Hepatocyte (in vitro differentiated cells): ENCODE measurements around the gene VRK3. TPM values are rescaled to one million over a fixed set of nuclear protein-coding genes. Genes with fewer than 3 reads are reported as not detected.

Experiments used
- DNase-seq: peaks from one replicate; pipeline ENCODE4 v3.0.0-alpha.2; 2016; ENCODE audit warnings: low spot score
- H2AFZ ChIP-seq: fragments of 200-600 bp; sonication (generic); 2 replicates; pipeline ENCODE4 v1.6.0; 2016; ENCODE audit warnings: antibody characterized with exemption, mild to moderate bottlenecking
- H3K27ac ChIP-seq: fragments of 200-600 bp; sonication (generic); 2 replicates; pipeline ENCODE4 v1.5.1; 2016; ENCODE audit warnings: mild to moderate bottlenecking
- H3K27me3 ChIP-seq: fragments of 200-600 bp; sonication (generic); 2 replicates; pipeline ENCODE4 v1.6.1; 2016
- H3K36me3 ChIP-seq: fragments of 200-600 bp; sonication (generic); replicated peaks from 2 replicates; pipeline ENCODE4 v1.5.1; 2016; ENCODE audit warnings: low read depth; ENCODE audit not compliant: insufficient read depth
- H3K4me1 ChIP-seq: fragments of 200-600 bp; sonication (generic); 2 replicates; pipeline ENCODE4 v1.5.1; 2016; ENCODE audit warnings: mild to moderate bottlenecking, moderate library complexity; ENCODE audit not compliant: insufficient read depth
- H3K4me2 ChIP-seq: fragments of 200-600 bp; sonication (generic); 2 replicates; pipeline ENCODE4 v1.6.0; 2016
- H3K4me3 ChIP-seq: fragments of 200-600 bp; sonication (generic); 2 replicates; pipeline ENCODE4 v1.5.1; 2016; ENCODE audit warnings: mild to moderate bottlenecking
- H3K79me2 ChIP-seq: fragments of 200-600 bp; sonication (generic); 2 replicates; pipeline ENCODE4 v1.6.0; 2017; ENCODE audit warnings: mild to moderate bottlenecking
- H3K9me2 ChIP-seq: fragments of 200-600 bp; sonication (generic); replicated peaks from 2 replicates; pipeline ENCODE4 v1.6.0; 2017; ENCODE audit warnings: mild to moderate bottlenecking; ENCODE audit not compliant: insufficient read depth
- H3K9me3 ChIP-seq: fragments of 200-600 bp; sonication (generic); 2 replicates; pipeline ENCODE4 v1.5.1; 2016; ENCODE audit warnings: low read depth, mild to moderate bottlenecking
- H4K20me1 ChIP-seq: fragments of 200-600 bp; sonication (generic); 2 replicates; pipeline ENCODE4 v1.6.0; 2016; ENCODE audit warnings: mild to moderate bottlenecking; ENCODE audit not compliant: insufficient read depth, poor library complexity, severe bottlenecking
- EZH2 ChIP-seq: fragments of 200-600 bp; sonication (generic); IDR thresholded peaks from 2 replicates; pipeline ENCODE4 v1.6.1; 2016; ENCODE audit warnings: antibody characterized with exemption, mild to moderate bottlenecking, borderline replicate concordance
- EZH2phosphoT487 ChIP-seq: fragments of 200-600 bp; sonication (generic); IDR thresholded peaks from one replicate; pipeline ENCODE4 v1.6.1; 2018; ENCODE audit warnings: antibody characterized with exemption, mild to moderate bottlenecking, low read depth, moderate library complexity; ENCODE audit not compliant: unreplicated experiment, severe bottlenecking
- WGBS: methylation state at CpG from one replicate; pipeline ENCODE4 v1.1.6; 2016; ENCODE audit warnings: low lambda C conversion rate; ENCODE audit errors: missing lambda C conversion rate; 5-methylcytosine and 5-hydroxymethylcytosine counted together
- polyA plus RNA-seq: library from polyadenylated mRNA; unstranded; fragments of >200 nt; fragmentation: Nextera tagmentation; extraction: Ambion mirVana; gene quantifications from 2 replicates; pipeline ENCODE4 v1.2.1, GENCODE V29; 2016
- total RNA-seq: library from RNA; depleted of rRNA; stranded (reverse); fragments of >200 nt; gene quantifications from 2 replicates; pipeline ENCODE4 v1.2.3, GENCODE V29; 2014
- TF ChIP-seq, protein P1 (sequence below): fragments of 200-600 bp; sonication (generic); IDR thresholded peaks from 2 replicates; pipeline ENCODE4 v1.5.1; 2016; ENCODE audit warnings: antibody characterized with exemption, mild to moderate bottlenecking; ENCODE audit not compliant: poor library complexity

The VRK3 gene
- total and polyA plus RNA-seq, 2 experiments from 2014 or later, result 39.7 to 42.3 TPM

DNA sequence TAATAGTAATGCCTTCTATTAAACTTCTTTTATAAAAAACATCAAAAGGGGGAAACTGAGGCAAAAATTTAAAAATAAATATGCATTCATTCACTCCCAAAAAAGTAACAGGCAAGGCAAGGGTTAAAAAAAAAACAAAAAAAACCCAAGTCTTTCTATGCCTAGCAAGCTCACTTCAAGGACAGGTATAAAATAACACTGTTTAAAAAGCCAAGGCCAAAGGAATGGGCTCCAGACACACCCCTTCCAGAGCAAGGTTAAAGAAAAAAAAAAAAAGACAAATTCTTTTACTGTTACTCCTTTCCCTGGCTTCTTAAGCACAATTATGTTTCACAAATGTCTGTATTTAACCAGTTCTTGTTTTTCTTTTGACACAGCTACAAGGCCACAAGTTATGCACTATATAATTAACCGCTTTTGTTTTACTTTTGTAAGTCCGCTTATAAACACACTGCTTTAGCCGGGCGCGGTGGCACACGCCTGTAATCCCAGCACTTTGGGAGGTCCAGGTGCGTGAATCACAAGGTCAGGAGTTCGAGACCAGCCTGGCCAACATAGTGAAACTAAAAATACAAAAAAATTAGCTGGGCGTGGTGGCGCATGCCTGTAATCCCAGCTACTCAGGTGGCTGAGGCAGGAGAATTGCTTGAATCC is 67.8 kb downstream of the VRK3 start:
- Histone ChIP-seq H3K4me3 (no peak overlapping the region), H3K27me3 (no peaks in the 10 kb centered on the region), H2AFZ (no peak overlapping the region), H3K36me3 (no peaks in the 10 kb centered on the region), H3K27ac (peak overlapping the region; percentile 73), H3K79me2 (no peaks in the 10 kb centered on the region), H3K4me1 (peaks cover 28% of the 10 kb centered on the region), H3K9me3 (no peaks in the 10 kb centered on the region), H3K4me2 (peak overlapping the region; percentile 62), H4K20me1 (no peaks in the 10 kb centered on the region), H3K9me2 (no peaks in the 10 kb centered on the region)
- 65% methylated on average over 10 of the region's 10 CpGs for WGBS
- no peak for DNase-seq
- TF ChIP-seq EZH2 (no peak), EZH2phosphoT487 (no peak)
- TF ChIP-seq, protein P1, sequence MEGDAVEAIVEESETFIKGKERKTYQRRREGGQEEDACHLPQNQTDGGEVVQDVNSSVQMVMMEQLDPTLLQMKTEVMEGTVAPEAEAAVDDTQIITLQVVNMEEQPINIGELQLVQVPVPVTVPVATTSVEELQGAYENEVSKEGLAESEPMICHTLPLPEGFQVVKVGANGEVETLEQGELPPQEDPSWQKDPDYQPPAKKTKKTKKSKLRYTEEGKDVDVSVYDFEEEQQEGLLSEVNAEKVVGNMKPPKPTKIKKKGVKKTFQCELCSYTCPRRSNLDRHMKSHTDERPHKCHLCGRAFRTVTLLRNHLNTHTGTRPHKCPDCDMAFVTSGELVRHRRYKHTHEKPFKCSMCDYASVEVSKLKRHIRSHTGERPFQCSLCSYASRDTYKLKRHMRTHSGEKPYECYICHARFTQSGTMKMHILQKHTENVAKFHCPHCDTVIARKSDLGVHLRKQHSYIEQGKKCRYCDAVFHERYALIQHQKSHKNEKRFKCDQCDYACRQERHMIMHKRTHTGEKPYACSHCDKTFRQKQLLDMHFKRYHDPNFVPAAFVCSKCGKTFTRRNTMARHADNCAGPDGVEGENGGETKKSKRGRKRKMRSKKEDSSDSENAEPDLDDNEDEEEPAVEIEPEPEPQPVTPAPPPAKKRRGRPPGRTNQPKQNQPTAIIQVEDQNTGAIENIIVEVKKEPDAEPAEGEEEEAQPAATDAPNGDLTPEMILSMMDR, result no peak

DNA sequence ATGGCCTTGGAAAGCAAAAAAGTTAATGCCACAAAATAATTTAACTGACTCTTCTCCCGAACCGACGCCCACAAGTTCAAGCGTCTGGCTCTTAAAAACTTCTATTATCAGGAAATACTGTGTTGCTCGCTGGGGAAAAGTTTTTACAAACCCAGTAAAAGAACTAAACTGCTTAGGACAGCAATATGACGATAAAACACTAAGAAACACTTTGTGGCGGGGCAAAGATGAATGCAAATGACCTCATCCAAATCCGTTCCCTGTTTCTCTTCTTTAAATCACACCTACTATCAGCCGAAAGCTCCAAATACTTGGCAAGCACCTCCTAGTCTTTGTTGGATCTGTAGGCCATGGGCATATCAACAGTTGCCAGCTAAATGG is 69.1 kb downstream of the VRK3 start:
- Histone ChIP-seq H3K9me3 (no peaks in the 10 kb centered on the region), H3K4me3 (no peak overlapping the region)

GRCh38 chr19:49954933-49955332 is 70.2 kb downstream of the VRK3 start:
- H3K9me2 ChIP-seq, result no peaks in the 10 kb centered on the region
- no peaks in the 10 kb centered on the region for H4K20me1 ChIP-seq
- peak overlapping the region; percentile 73 for H3K27ac ChIP-seq
- H2AFZ ChIP-seq, result no peak overlapping the region
- H3K27me3 ChIP-seq, result no peaks in the 10 kb centered on the region
- TF ChIP-seq, protein P1, result no peak
- no peak for TF ChIP-seq EZH2phosphoT487
- no peak for TF ChIP-seq EZH2
- peaks cover 37% of the 10 kb centered on the region for H3K4me1 ChIP-seq
- H3K4me2 ChIP-seq, result peak overlapping the region; percentile 62
- WGBS, result 77% methylated on average over 11 of the region's 11 CpGs
- no peaks in the 10 kb centered on the region for H3K79me2 ChIP-seq
- no peaks in the 10 kb centered on the region for H3K9me3 ChIP-seq
- DNase-seq, result no peak
- H3K36me3 ChIP-seq, result no peaks in the 10 kb centered on the region
- no peak overlapping the region for H3K4me3 ChIP-seq

More for the DNA sequence above, 69.1 kb downstream of the VRK3 start:
- no peak overlapping the region for H2AFZ ChIP-seq
- H3K4me1 ChIP-seq, result peaks cover 37% of the 10 kb centered on the region
- no peaks in the 10 kb centered on the region for H3K36me3 ChIP-seq
- no peaks in the 10 kb centered on the region for H3K79me2 ChIP-seq
- peak overlapping the region; percentile 62 for H3K4me2 ChIP-seq
- 56% methylated on average over 9 of the region's 9 CpGs for whole genome bisulfite sequencing
- H3K9me2 ChIP-seq, result no peaks in the 10 kb centered on the region
- no peaks in the 10 kb centered on the region for H3K27me3 ChIP-seq
- TF ChIP-seq, protein P1, result no peak
- TF ChIP-seq EZH2 (no peak), EZH2phosphoT487 (no peak)
- no peak for DNase-seq
- no peaks in the 10 kb centered on the region for H4K20me1 ChIP-seq
- peak overlapping the region; percentile 73 for H3K27ac ChIP-seq
